Measurements from ENCODE around the gene UNC13D. TPM values are rescaled to one million over a fixed set of nuclear protein-coding genes. Genes with fewer than 3 reads are reported as not detected.

The UNC13D gene
- total and polyA plus RNA-seq, 9 of the 15 experiments (the other 6 are each of a cell fraction or from before 2014, with no cell fraction given) = 0.86 to 244 (median 69.2) TPM

DNA sequence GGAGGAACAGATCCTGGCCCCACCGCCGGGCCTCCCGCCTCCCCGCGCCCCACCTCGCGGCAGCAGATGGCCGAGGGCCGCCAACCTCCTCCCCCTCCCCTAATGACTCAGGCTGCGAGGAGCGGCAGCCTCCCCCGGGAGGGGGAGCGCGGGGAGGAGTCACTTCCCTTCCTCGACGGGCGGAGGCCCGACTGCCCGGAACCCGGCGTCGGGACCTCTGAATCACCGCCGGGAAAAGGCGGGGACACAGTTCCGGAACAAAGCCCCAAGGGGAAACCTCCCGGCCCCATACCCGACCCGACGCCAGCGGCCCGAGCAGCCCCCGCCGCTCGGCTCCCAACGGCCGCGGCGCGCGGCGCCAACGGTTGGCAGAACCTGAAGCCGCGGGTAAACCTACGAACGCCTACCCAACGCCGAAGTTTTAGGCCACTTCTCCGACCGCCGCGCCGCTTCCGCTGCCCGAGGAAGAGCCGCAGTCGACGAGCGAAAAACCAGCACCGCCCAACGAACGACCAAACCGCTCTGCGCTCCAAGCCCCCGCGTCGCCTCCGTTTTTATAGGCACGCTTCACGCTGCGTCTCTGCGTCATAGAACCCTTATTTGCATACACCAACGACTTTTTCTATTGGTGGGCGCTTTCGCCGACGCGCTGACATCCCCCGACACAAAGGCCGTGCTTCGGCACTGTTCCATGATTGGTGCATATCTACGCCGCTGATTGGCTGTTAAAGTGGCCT lies 64.8 kb downstream of the UNC13D start (continued):
- TF ChIP-seq ZC3H4 (CRISPR knock-in tag; IDR thresholded peaks at IDR 0.05; ENCODE audit: borderline replicate concordance) (peak; percentile 96), COPS2 (conservative IDR thresholded peaks at IDR 0.05) (no peak), EHMT2 (IDR thresholded peaks at IDR 0.05) (no peak), TSC22D4 (tag; IDR thresholded peaks at IDR 0.05) (no peak), MTA3 (IDR thresholded peaks at IDR 0.05; ENCODE audit: borderline replicate concordance) (peak; percentile 100), NCOA1 (IDR thresholded peaks at IDR 0.05; ENCODE audit: low read depth) (no peak; the same call in 1 of the 2 replicates), U2AF1 (optimal IDR thresholded peaks at IDR 0.05; ENCODE audit: low read depth, low read length) (peak; percentile 100), RB1 (IDR thresholded peaks at IDR 0.05; ENCODE audit: low read depth) (peak; percentile 89), TCF3 (CRISPR knock-in tag; IDR thresholded peaks at IDR 0.05) (0 out of 2 replicates have a peak, but pooled peaks have one; percentile 29), SAFB (IDR thresholded peaks at IDR 0.05; ENCODE audit: borderline replicate concordance, low read depth, low read length) (0 out of 2 replicates have a peak, but pooled peaks have one; percentile 61), ZNF23 (CRISPR knock-in tag; IDR thresholded peaks at IDR 0.05) (no peak), TAF7 (tag; IDR thresholded peaks at IDR 0.05) (peak; percentile 98), DMBX1 (CRISPR knock-in tag; IDR thresholded peaks at IDR 0.05; ENCODE audit: borderline replicate concordance) (peak; percentile 60; the same call in 1 of the 2 replicates)
- TF ChIP-seq, protein P1, sequence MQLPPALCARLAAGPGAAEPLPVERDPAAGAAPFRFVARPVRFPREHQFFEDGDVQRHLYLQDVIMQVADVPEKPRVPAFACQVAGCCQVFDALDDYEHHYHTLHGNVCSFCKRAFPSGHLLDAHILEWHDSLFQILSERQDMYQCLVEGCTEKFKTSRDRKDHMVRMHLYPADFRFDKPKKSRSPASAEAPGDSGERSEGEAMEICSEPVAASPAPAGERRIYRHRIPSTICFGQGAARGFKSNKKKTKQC (CRISPR knock-in tag; IDR thresholded peaks at IDR 0.05) = peak; percentile 96
- TF ChIP-seq, protein P2, sequence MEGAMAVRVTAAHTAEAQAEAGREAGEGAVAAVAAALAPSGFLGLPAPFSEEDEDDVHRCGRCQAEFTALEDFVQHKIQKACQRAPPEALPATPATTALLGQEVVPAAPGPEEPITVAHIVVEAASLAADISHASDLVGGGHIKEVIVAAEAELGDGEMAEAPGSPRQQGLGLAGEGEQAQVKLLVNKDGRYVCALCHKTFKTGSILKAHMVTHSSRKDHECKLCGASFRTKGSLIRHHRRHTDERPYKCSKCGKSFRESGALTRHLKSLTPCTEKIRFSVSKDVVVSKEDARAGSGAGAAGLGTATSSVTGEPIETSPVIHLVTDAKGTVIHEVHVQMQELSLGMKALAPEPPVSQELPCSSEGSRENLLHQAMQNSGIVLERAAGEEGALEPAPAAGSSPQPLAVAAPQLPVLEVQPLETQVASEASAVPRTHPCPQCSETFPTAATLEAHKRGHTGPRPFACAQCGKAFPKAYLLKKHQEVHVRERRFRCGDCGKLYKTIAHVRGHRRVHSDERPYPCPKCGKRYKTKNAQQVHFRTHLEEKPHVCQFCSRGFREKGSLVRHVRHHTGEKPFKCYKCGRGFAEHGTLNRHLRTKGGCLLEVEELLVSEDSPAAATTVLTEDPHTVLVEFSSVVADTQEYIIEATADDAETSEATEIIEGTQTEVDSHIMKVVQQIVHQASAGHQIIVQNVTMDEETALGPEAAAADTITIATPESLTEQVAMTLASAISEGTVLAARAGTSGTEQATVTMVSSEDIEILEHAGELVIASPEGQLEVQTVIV (CRISPR knock-in tag; IDR thresholded peaks at IDR 0.05; ENCODE audit: borderline replicate concordance) = no peak; the same call in 1 of the 2 replicates
- TF ChIP-seq, protein P3, sequence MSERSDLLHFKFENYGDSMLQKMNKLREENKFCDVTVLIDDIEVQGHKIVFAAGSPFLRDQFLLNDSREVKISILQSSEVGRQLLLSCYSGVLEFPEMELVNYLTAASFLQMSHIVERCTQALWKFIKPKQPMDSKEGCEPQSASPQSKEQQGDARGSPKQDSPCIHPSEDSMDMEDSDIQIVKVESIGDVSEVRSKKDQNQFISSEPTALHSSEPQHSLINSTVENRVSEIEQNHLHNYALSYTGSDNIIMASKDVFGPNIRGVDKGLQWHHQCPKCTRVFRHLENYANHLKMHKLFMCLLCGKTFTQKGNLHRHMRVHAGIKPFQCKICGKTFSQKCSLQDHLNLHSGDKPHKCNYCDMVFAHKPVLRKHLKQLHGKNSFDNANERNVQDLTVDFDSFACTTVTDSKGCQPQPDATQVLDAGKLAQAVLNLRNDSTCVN (CRISPR knock-in tag; IDR thresholded peaks at IDR 0.05) = no peak
- TF ChIP-seq, protein P4, sequence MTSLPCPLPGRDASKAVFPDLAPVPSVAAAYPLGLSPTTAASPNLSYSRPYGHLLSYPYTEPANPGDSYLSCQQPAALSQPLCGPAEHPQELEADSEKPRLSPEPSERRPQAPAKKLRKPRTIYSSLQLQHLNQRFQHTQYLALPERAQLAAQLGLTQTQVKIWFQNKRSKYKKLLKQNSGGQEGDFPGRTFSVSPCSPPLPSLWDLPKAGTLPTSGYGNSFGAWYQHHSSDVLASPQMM (CRISPR knock-in tag; IDR thresholded peaks at IDR 0.05) = no peak; the same call in 1 of the 2 replicates
- TF ChIP-seq, protein P5, sequence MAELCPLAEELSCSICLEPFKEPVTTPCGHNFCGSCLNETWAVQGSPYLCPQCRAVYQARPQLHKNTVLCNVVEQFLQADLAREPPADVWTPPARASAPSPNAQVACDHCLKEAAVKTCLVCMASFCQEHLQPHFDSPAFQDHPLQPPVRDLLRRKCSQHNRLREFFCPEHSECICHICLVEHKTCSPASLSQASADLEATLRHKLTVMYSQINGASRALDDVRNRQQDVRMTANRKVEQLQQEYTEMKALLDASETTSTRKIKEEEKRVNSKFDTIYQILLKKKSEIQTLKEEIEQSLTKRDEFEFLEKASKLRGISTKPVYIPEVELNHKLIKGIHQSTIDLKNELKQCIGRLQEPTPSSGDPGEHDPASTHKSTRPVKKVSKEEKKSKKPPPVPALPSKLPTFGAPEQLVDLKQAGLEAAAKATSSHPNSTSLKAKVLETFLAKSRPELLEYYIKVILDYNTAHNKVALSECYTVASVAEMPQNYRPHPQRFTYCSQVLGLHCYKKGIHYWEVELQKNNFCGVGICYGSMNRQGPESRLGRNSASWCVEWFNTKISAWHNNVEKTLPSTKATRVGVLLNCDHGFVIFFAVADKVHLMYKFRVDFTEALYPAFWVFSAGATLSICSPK (IDR thresholded peaks at IDR 0.05; ENCODE audit: borderline replicate concordance) = no peak
- TF ChIP-seq, protein P6, sequence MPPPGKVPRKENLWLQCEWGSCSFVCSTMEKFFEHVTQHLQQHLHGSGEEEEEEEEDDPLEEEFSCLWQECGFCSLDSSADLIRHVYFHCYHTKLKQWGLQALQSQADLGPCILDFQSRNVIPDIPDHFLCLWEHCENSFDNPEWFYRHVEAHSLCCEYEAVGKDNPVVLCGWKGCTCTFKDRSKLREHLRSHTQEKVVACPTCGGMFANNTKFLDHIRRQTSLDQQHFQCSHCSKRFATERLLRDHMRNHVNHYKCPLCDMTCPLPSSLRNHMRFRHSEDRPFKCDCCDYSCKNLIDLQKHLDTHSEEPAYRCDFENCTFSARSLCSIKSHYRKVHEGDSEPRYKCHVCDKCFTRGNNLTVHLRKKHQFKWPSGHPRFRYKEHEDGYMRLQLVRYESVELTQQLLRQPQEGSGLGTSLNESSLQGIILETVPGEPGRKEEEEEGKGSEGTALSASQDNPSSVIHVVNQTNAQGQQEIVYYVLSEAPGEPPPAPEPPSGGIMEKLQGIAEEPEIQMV (tag; conservative IDR thresholded peaks at IDR 0.05; ENCODE audit: low read depth) = no peak
